GM12878 (cell line): ENCODE data around the gene HLX. TPM values are rescaled to one million over a fixed set of nuclear protein-coding genes. Genes with fewer than 3 reads are reported as not detected.

Source experiments
- ATAC-seq: fragments of 200-7000 bp; cut with Tn5 transposase; 3 replicates; pipeline ENCODE4 v1.9.1; 2020; ENCODE audit warnings: mild to moderate bottlenecking, moderate library complexity
- BruUV-seq: library from RNA; stranded (reverse); fragments of 400-500 nt; replicated peaks from 2 replicates; lab custom pipeline; 2021; lab: Mats Ljungman, UMichigan
- CTCF ChIA-PET: fragments of 300-600 bp; sonication (Branson Sonifier 250); formaldehyde crosslinking; extraction: SDS; loops from one replicate; lab custom pipeline; 2021; ENCODE audit warnings: inconsistent platforms; lab: Yijun Ruan, JAX
- POLR2A ChIA-PET: fragments of 350-600 bp; formaldehyde crosslinking; extraction: SDS; loops from one replicate; lab custom pipeline; 2021; ENCODE audit warnings: inconsistent platforms; lab: Charles Lee
- RAD21 ChIA-PET: fragments of 300-600 bp; sonication (Branson Sonifier 250); formaldehyde crosslinking; loops from one replicate; lab custom pipeline; 2023; ENCODE audit warnings: antibody characterized with exemption; ENCODE audit not compliant: unreplicated experiment; lab: Charles Lee
- SMC1A ChIA-PET: fragments of 300-600 bp; sonication (Branson Sonifier 250); formaldehyde crosslinking; loops from one replicate; lab custom pipeline; 2023; ENCODE audit not compliant: unreplicated experiment, uncharacterized antibody; lab: Charles Lee
- DNase-seq: peaks from one replicate; pipeline ENCODE4 v3.0.0-alpha.2; 2011; ENCODE audit warnings: low read depth, low spot score
- FAIRE-seq: peaks from 3 replicates; lab custom pipeline; 2011; peaks lifted over from hg19 to GRCh38; lab: Jason Lieb, UNC
- H2AFZ ChIP-seq: 2 replicates; pipeline ENCODE4 v1.6.0; 2011; ENCODE audit warnings: low read depth, low read length, control low read depth; ENCODE audit not compliant: control insufficient read depth
- H3K27ac ChIP-seq: 2 replicates; pipeline ENCODE4 v1.5.1; 2011; ENCODE audit warnings: control low read depth; ENCODE audit not compliant: control insufficient read depth, insufficient read depth
- H3K27me3 ChIP-seq, 2 experiments: replicated peaks in 1 of 2; 2 replicates each; pipeline versions ENCODE4 v1.6.0 to v1.6.1; 2011; ENCODE audit warnings: low read length in 1 of 2; ENCODE audit not compliant: control insufficient read depth in 2 of 2, insufficient read depth in 2 of 2
- H3K36me3 ChIP-seq, 2 experiments: 2 replicates each; pipeline ENCODE4 v1.5.1; 2011; ENCODE audit warnings: low read length in 1 of 2; ENCODE audit not compliant: control insufficient read depth in 2 of 2, insufficient read depth in 2 of 2
- H3K4me1 ChIP-seq: 2 replicates; pipeline ENCODE4 v1.6.1; 2011; ENCODE audit warnings: mild to moderate bottlenecking, low read length, moderate library complexity, mixed read lengths; ENCODE audit not compliant: control insufficient read depth, insufficient read depth
- H3K4me2 ChIP-seq: 2 replicates; pipeline ENCODE4 v1.6.0; 2011; ENCODE audit warnings: control low read depth; ENCODE audit not compliant: control insufficient read depth, insufficient read depth
- H3K4me3 ChIP-seq: fragments of 200-600 bp; sonication (generic); 2 replicates; pipeline ENCODE4 v1.5.1; 2016
- H3K79me2 ChIP-seq: 2 replicates; pipeline ENCODE4 v1.6.0; 2011; ENCODE audit warnings: low read length; ENCODE audit not compliant: control insufficient read depth, insufficient read depth
- H3K9ac ChIP-seq: 2 replicates; pipeline ENCODE4 v1.8.0; 2011; ENCODE audit warnings: low read length, control low read depth, mixed read lengths; ENCODE audit not compliant: control insufficient read depth, insufficient read depth
- H3K9me3 ChIP-seq: replicated peaks from 3 replicates; pipeline ENCODE4 v1.5.1; 2011; ENCODE audit warnings: mild to moderate bottlenecking, low read length; ENCODE audit not compliant: control insufficient read depth, insufficient read depth
- H4K20me1 ChIP-seq: 2 replicates; pipeline ENCODE4 v1.6.0; 2011; ENCODE audit not compliant: control insufficient read depth, insufficient read depth
- BHLHE40 ChIP-seq, 2 experiments: fragments of 450-650 bp in 1 of 2; IDR thresholded peaks; 2 replicates each; pipeline ENCODE4 v1.6.1; 2011 to 2017; ENCODE audit warnings: low read depth in 2 of 2, borderline replicate concordance in 1 of 2, improper control_type of control experiment in 1 of 2, low read length in 1 of 2, mild to moderate bottlenecking in 1 of 2
- EGR1 ChIP-seq, 2 experiments: IDR thresholded peaks; 1 replicate in 1 of 2; 2 replicates in 1 of 2; pipeline ENCODE4 v1.6.1; 2011 to 2012; ENCODE audit warnings: low read depth in 2 of 2, low read length in 2 of 2, borderline replicate concordance in 1 of 2, mild to moderate bottlenecking in 1 of 2, moderate library complexity in 1 of 2
- IKZF2 ChIP-seq, 2 experiments: fragments of 450-650 bp; IDR thresholded peaks; 2 replicates each; pipeline ENCODE4 v1.6.1; 2017; ENCODE audit warnings: mild to moderate bottlenecking in 2 of 2, moderate library complexity in 2 of 2
- NFIC ChIP-seq: IDR thresholded peaks from 2 replicates; pipeline ENCODE4 v1.6.1; 2012; ENCODE audit warnings: low read depth, mild to moderate bottlenecking, inconsistent platforms, low read length, moderate library complexity
- SMC3 ChIP-seq: IDR thresholded peaks from 2 replicates; pipeline ENCODE4 v1.6.1; 2011; ENCODE audit warnings: low read length, improper control_type of control experiment, borderline replicate concordance
- TCF3 ChIP-seq: IDR thresholded peaks from 2 replicates; pipeline ENCODE4 v1.6.1; 2012; ENCODE audit warnings: low read depth, mild to moderate bottlenecking, low read length, borderline replicate concordance; ENCODE audit not compliant: insufficient read depth
- WRNIP1 ChIP-seq: IDR thresholded peaks from 2 replicates; pipeline ENCODE4 v1.6.1; 2011; ENCODE audit warnings: low read depth, low read length, improper control_type of control experiment, borderline replicate concordance
- ZNF207 ChIP-seq: fragments of 450-650 bp; IDR thresholded peaks from 2 replicates; pipeline ENCODE4 v1.6.1; 2014; ENCODE audit warnings: antibody characterized with exemption, mild to moderate bottlenecking, borderline replicate concordance
- WGBS: methylation state at CpG from one replicate; pipeline ENCODE4 v1.1.6; 2016; ENCODE audit warnings: low lambda C conversion rate; ENCODE audit not compliant: insufficient replicate concordance, insufficient coverage; ENCODE audit errors: missing lambda C conversion rate; 5-methylcytosine and 5-hydroxymethylcytosine counted together
- in situ Hi-C: fragments of 300-500 bp; cut with MboI; formaldehyde crosslinking; loops from 9 replicates; pipeline ENCODE4 v1.14.3; 2018; ENCODE audit warnings: mixed read lengths
- intact Hi-C: fragments of 100-400 bp; cut with micrococcal nuclease; formaldehyde crosslinking; loops from one replicate; pipeline ENCODE4 v1.14.2; 2022; ENCODE audit not compliant: unreplicated experiment
- polyA plus RNA-seq, 11 experiments: library from polyadenylated mRNA; depleted of rRNA in 4 of 11; unstranded in 6 of 11; stranded (reverse) in 5 of 11; fragments of >200 nt; fragmentation: Nextera tagmentation in 4 of 11; fragmentation: Illumina TruSeq in 1 of 11; extraction: Ambion mirVana in 4 of 11; extraction: Trizol in 1 of 11; gene quantifications; 1 replicate in 1 of 11; 2 replicates in 10 of 11; pipeline versions ENCODE4 v1.2.1 to v1.2.3, GENCODE V29; 2011 to 2016; ENCODE audit warnings: inconsistent platforms in 2 of 11, missing spikeins in 2 of 11, low read depth in 1 of 11
- total RNA-seq, 4 experiments: library from RNA; depleted of rRNA in 3 of 4; stranded (reverse); fragments of >200 nt in 3 of 4; fragmentation: Illumina TruSeq in 1 of 4; extraction: Trizol in 1 of 4; gene quantifications; 2 replicates each; pipeline versions ENCODE4 v1.2.1 to v1.2.3, GENCODE V29; 2013 to 2021
- TF ChIP-seq, protein P1 (sequence below): IDR thresholded peaks from 2 replicates; pipeline ENCODE4 v1.6.1; 2012; ENCODE audit warnings: low read depth, low read length, improper control_type of control experiment
- TF ChIP-seq, protein P2 (sequence below): IDR thresholded peaks from 2 replicates; pipeline ENCODE4 v1.6.1; 2012; ENCODE audit warnings: mild to moderate bottlenecking, low read depth, low read length
- TF ChIP-seq, protein P3 (sequence below): fragments of 450-650 bp; IDR thresholded peaks from 2 replicates; pipeline ENCODE4 v1.6.1; 2016; ENCODE audit warnings: mild to moderate bottlenecking
- TF ChIP-seq, protein P4 (sequence below): fragments of 450-650 bp; IDR thresholded peaks from 2 replicates; pipeline ENCODE4 v1.6.1; 2018; ENCODE audit warnings: borderline replicate concordance, mild to moderate bottlenecking; ENCODE audit not compliant: partially characterized antibody

The HLX gene
- total and polyA plus RNA-seq, 10 of the 15 experiments (the other 5 are each of a cell fraction or from before 2014, with no cell fraction given), result 0.11 to 2.3 (median 1.1) TPM

DNA sequence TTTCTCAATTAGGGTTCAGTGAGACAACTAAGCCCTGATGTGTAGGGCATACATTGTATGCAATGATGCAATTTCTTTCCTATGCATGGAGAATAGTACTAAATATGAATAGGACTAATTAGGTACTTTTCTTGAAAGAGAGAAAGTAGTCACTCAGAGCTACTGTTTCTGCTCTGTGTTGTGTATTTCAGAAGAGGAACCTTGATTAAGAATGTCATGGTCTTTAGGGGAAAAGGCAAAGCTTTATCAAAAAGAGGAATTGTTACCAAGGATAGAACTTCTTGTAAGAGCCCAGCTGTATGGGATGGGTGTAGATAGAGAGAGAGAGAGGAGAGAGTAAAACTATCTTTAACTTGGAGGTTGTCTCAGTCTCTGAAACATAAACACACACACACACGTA, 49.1 kb downstream of the HLX start:
- FAIRE-seq, result no peak
- Histone ChIP-seq H4K20me1 (no peaks in the 10 kb centered on the region), H3K4me2 (no peak overlapping the region), H3K4me1 (no peaks in the 10 kb centered on the region), H3K4me3 (no peak overlapping the region), H3K9ac (no peak overlapping the region), H3K36me3 (no peaks in the 10 kb centered on the region), H3K27me3 (no peaks in the 10 kb centered on the region), H3K27ac (no peak overlapping the region), H3K9me3 (no peaks in the 10 kb centered on the region), H3K79me2 (no peaks in the 10 kb centered on the region), H2AFZ (no peak overlapping the region)
- intact Hi-C loops (no loop called here), in situ Hi-C loops (no loop called here)
- no TSS peak for BruUV-seq
- ChIA-PET SMC1A (interaction anchor here (1.0 to 1.9 kb wide), 8 partner anchors 8 to 507 kb away, joined by 3 to 5 read pairs (median 3); no protein-coding TSS in a partner anchor), CTCF (interaction anchor here (1.5 kb wide), 1 partner anchor 25 kb away, joined by 3 read pairs; no protein-coding TSS in a partner anchor), RAD21 (no interaction called here), POLR2A (no interaction called here)
- DNase-seq, result no peak
- no peak for ATAC-seq
- 83% methylated on average over 1 of the region's 1 CpG for WGBS
- no peak for TF ChIP-seq NFIC
- no peak for TF ChIP-seq TCF3
- TF ChIP-seq SMC3, result no peak
- TF ChIP-seq BHLHE40 (IDR thresholded peaks at IDR 0.05; ENCODE audit: borderline replicate concordance in 1 of 2, low read depth in 2 of 2, low read length in 1 of 2), result no peak
- no peak for TF ChIP-seq WRNIP1
- TF ChIP-seq, protein P1, sequence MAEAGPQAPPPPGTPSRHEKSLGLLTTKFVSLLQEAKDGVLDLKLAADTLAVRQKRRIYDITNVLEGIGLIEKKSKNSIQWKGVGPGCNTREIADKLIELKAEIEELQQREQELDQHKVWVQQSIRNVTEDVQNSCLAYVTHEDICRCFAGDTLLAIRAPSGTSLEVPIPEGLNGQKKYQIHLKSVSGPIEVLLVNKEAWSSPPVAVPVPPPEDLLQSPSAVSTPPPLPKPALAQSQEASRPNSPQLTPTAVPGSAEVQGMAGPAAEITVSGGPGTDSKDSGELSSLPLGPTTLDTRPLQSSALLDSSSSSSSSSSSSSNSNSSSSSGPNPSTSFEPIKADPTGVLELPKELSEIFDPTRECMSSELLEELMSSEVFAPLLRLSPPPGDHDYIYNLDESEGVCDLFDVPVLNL, result no peak
- TF ChIP-seq, protein P2, sequence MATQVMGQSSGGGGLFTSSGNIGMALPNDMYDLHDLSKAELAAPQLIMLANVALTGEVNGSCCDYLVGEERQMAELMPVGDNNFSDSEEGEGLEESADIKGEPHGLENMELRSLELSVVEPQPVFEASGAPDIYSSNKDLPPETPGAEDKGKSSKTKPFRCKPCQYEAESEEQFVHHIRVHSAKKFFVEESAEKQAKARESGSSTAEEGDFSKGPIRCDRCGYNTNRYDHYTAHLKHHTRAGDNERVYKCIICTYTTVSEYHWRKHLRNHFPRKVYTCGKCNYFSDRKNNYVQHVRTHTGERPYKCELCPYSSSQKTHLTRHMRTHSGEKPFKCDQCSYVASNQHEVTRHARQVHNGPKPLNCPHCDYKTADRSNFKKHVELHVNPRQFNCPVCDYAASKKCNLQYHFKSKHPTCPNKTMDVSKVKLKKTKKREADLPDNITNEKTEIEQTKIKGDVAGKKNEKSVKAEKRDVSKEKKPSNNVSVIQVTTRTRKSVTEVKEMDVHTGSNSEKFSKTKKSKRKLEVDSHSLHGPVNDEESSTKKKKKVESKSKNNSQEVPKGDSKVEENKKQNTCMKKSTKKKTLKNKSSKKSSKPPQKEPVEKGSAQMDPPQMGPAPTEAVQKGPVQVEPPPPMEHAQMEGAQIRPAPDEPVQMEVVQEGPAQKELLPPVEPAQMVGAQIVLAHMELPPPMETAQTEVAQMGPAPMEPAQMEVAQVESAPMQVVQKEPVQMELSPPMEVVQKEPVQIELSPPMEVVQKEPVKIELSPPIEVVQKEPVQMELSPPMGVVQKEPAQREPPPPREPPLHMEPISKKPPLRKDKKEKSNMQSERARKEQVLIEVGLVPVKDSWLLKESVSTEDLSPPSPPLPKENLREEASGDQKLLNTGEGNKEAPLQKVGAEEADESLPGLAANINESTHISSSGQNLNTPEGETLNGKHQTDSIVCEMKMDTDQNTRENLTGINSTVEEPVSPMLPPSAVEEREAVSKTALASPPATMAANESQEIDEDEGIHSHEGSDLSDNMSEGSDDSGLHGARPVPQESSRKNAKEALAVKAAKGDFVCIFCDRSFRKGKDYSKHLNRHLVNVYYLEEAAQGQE, result no peak
- no peak for TF ChIP-seq EGR1 (IDR thresholded peaks at IDR 0.05; ENCODE audit: borderline replicate concordance in 1 of 2, low read depth in 2 of 2, low read length in 2 of 2)
- no peak for TF ChIP-seq IKZF2 (IDR thresholded peaks at IDR 0.05)
- TF ChIP-seq, protein P3, sequence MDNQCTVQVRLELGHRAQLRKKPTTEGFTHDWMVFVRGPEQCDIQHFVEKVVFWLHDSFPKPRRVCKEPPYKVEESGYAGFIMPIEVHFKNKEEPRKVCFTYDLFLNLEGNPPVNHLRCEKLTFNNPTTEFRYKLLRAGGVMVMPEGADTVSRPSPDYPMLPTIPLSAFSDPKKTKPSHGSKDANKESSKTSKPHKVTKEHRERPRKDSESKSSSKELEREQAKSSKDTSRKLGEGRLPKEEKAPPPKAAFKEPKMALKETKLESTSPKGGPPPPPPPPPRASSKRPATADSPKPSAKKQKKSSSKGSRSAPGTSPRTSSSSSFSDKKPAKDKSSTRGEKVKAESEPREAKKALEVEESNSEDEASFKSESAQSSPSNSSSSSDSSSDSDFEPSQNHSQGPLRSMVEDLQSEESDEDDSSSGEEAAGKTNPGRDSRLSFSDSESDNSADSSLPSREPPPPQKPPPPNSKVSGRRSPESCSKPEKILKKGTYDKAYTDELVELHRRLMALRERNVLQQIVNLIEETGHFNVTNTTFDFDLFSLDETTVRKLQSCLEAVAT, result no peak
- TF ChIP-seq ZNF207, result no peak
- TF ChIP-seq, protein P4, sequence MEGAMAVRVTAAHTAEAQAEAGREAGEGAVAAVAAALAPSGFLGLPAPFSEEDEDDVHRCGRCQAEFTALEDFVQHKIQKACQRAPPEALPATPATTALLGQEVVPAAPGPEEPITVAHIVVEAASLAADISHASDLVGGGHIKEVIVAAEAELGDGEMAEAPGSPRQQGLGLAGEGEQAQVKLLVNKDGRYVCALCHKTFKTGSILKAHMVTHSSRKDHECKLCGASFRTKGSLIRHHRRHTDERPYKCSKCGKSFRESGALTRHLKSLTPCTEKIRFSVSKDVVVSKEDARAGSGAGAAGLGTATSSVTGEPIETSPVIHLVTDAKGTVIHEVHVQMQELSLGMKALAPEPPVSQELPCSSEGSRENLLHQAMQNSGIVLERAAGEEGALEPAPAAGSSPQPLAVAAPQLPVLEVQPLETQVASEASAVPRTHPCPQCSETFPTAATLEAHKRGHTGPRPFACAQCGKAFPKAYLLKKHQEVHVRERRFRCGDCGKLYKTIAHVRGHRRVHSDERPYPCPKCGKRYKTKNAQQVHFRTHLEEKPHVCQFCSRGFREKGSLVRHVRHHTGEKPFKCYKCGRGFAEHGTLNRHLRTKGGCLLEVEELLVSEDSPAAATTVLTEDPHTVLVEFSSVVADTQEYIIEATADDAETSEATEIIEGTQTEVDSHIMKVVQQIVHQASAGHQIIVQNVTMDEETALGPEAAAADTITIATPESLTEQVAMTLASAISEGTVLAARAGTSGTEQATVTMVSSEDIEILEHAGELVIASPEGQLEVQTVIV, result no peak
